Activated CD4-positive, alpha-beta T cell treated with anti-CD3 and anti-CD28 coated beads for 1 hour (primary cell): ENCODE data around the gene GDPGP1.
"Not testable (repeated sequence)": the region's sequence is repeated elsewhere in the genome, so short reads cannot be mapped to it uniquely, and the experiment has no call there.

Experiments
- DNase-seq: peaks from one replicate; pipeline ENCODE4 v3.0.0-alpha.2; 2020

Gene GDPGP1

GRCh38 chr15:90264671-90265070 lies 30.7 kb downstream of the GDPGP1 start:
- no peak for DNase-seq

GRCh38 chr15:90265271-90266060 lies 31.5 kb downstream of the GDPGP1 start, which contains the start of gene NGRN:
Gene NGRN, plus strand, starts transcription at chr15:90265672. Its CDS starts 41 bp downstream, at chr15:90265713.
- peak; percentile 84 for DNase-seq

- DNase-seq, result peak; percentile 10
Measured at GRCh38 chr15:90266061-90266431, 32.0 kb downstream of the GDPGP1 start.

GRCh38 chr15:90266485-90266884 lies 32.5 kb downstream of the GDPGP1 start:
- DNase-seq, result no peak

- no peak for DNase-seq
Measured at GRCh38 chr15:90268415-90268814, 34.4 kb downstream of the GDPGP1 start.

- no peak for DNase-seq
Measured at GRCh38 chr15:90270502-90271150, 36.6 kb downstream of the GDPGP1 start.

- DNase-seq, result no peak
Measured at GRCh38 chr15:90271459-90272166, 37.6 kb downstream of the GDPGP1 start.

GRCh38 chr15:90278467-90278866 lies 44.5 kb downstream of the GDPGP1 start:
- DNase-seq, result not testable (repeated sequence)

GRCh38 chr15:90280743-90281142 lies 46.7 kb downstream of the GDPGP1 start:
- DNase-seq, result not testable (repeated sequence)

GRCh38 chr15:90281637-90282036 lies 47.6 kb downstream of the GDPGP1 start:
- not testable (repeated sequence) for DNase-seq

GRCh38 chr15:90286678-90287077 lies 52.7 kb downstream of the GDPGP1 start:
- DNase-seq, result no peak

GRCh38 chr15:90287101-90287500 lies 53.1 kb downstream of the GDPGP1 start:
- DNase-seq, result no peak

- DNase-seq, result no peak
Measured at GRCh38 chr15:90287946-90288345, 53.9 kb downstream of the GDPGP1 start.

- DNase-seq, result no peak
Measured at GRCh38 chr15:90291679-90292356, 57.8 kb downstream of the GDPGP1 start.

- peak; percentile 51 for DNase-seq
Measured at GRCh38 chr15:90293040-90293810, 59.2 kb downstream of the GDPGP1 start.

- DNase-seq, result no peak
Measured at GRCh38 chr15:90294159-90294558, 60.1 kb downstream of the GDPGP1 start.

GRCh38 chr15:90294601-90295269 lies 60.7 kb downstream of the GDPGP1 start:
- no peak for DNase-seq

- no peak for DNase-seq
Measured at GRCh38 chr15:90295270-90295648, 61.2 kb downstream of the GDPGP1 start.
